HEK293 (cell line): ENCODE results near the gene DSG2.

Experiments
- CTCF ChIA-PET: fragments of 350-600 bp; formaldehyde crosslinking; extraction: SDS; loops from one replicate; lab custom pipeline; 2021; ENCODE audit warnings: antibody characterized with exemption; lab: Yijun Ruan, JAX
- POLR2A ChIA-PET: fragments of 300-600 bp; formaldehyde crosslinking; extraction: SDS; loops from one replicate; lab custom pipeline; 2020; ENCODE audit warnings: antibody characterized with exemption, inconsistent platforms; lab: Yijun Ruan, JAX
- H3K27ac ChIP-seq: fragments of 200-500 bp; sonication (Bioruptor generic); 2 replicates; pipeline ENCODE4 v1.5.1; 2014; ENCODE audit warnings: low read depth, low read length, control low read depth, inconsistent platforms; ENCODE audit errors: extremely low read depth
- H3K36me3 ChIP-seq, 2 experiments: fragments of 200-500 bp in 1 of 2; sonication (Bioruptor generic) in 1 of 2; 1 replicate in 1 of 2; 2 replicates in 1 of 2; pipeline ENCODE4 v1.5.1; 2014 to 2017; ENCODE audit warnings: inconsistent platforms in 2 of 2, low read length in 2 of 2; ENCODE audit not compliant: control insufficient read depth in 2 of 2, insufficient read depth in 1 of 2
- H3K4me1 ChIP-seq: fragments of 200-500 bp; sonication (Bioruptor generic); 2 replicates; pipeline ENCODE4 v1.5.1; 2014; ENCODE audit warnings: mild to moderate bottlenecking, low read length, inconsistent platforms; ENCODE audit not compliant: control insufficient read depth, insufficient read depth
- H3K4me3 ChIP-seq: 2 replicates; pipeline ENCODE4 v1.5.1; 2011; ENCODE audit warnings: low read depth, mild to moderate bottlenecking, control low read depth, low read length, moderate library complexity
- H3K9me3 ChIP-seq: fragments of 200-500 bp; sonication (Bioruptor generic); 2 replicates; pipeline ENCODE4 v1.5.1; 2014; ENCODE audit warnings: low read depth, low read length, inconsistent platforms; ENCODE audit not compliant: control insufficient read depth, insufficient read depth
- ATF2 ChIP-seq: fragments of 450-650 bp; formaldehyde crosslinking; IDR thresholded peaks from 2 replicates; pipeline ENCODE4 v1.5.1; 2016; ENCODE audit warnings: missing biosample characterization, missing genetic modification characterization, low read depth
- GLI2 ChIP-seq: fragments of 450-650 bp; formaldehyde crosslinking; IDR thresholded peaks from 2 replicates; pipeline ENCODE4; 2017; ENCODE audit warnings: missing biosample characterization, missing genetic modification characterization, low read depth, borderline replicate concordance
- KLF10 ChIP-seq: fragments of 450-650 bp; IDR thresholded peaks from 2 replicates; pipeline ENCODE4 v1.5.1; 2018; ENCODE audit warnings: missing biosample characterization, mild to moderate bottlenecking, missing genetic modification characterization
- KLF7 ChIP-seq: fragments of 450-650 bp; formaldehyde crosslinking; IDR thresholded peaks from 2 replicates; pipeline ENCODE4 v1.5.1; 2016; ENCODE audit warnings: missing biosample characterization, missing genetic modification characterization, borderline replicate concordance
- MZF1 ChIP-seq: fragments of 450-650 bp; formaldehyde crosslinking; IDR thresholded peaks from 2 replicates; pipeline ENCODE4 v1.5.1; 2017; ENCODE audit warnings: missing biosample characterization, missing genetic modification characterization, borderline replicate concordance
- OSR2 ChIP-seq: fragments of 450-650 bp; formaldehyde crosslinking; IDR thresholded peaks from 2 replicates; pipeline ENCODE4 v1.5.1; 2016; ENCODE audit warnings: missing biosample characterization, missing genetic modification characterization
- SALL2 ChIP-seq: fragments of 450-650 bp; formaldehyde crosslinking; IDR thresholded peaks from 2 replicates; pipeline ENCODE4 v1.5.0; 2017; ENCODE audit warnings: missing biosample characterization, mild to moderate bottlenecking, missing genetic modification characterization, borderline replicate concordance
- ZNF10 ChIP-seq: fragments of 450-650 bp; formaldehyde crosslinking; IDR thresholded peaks from 2 replicates; pipeline ENCODE4 v1.5.1; 2017; ENCODE audit warnings: missing biosample characterization, missing genetic modification characterization
- ZNF148 ChIP-seq: fragments of 450-650 bp; formaldehyde crosslinking; IDR thresholded peaks from 2 replicates; pipeline ENCODE4 v1.5.0; 2017; ENCODE audit warnings: missing biosample characterization, missing genetic modification characterization, borderline replicate concordance
- ZNF155 ChIP-seq: fragments of 450-650 bp; formaldehyde crosslinking; IDR thresholded peaks from 2 replicates; pipeline ENCODE4 v1.5.1; 2016; ENCODE audit warnings: missing biosample characterization, missing genetic modification characterization
- ZNF324 ChIP-seq: fragments of 450-650 bp; formaldehyde crosslinking; IDR thresholded peaks from 2 replicates; pipeline ENCODE4 v1.5.1; 2016; ENCODE audit warnings: missing biosample characterization, missing genetic modification characterization
- ZNF341 ChIP-seq: fragments of 450-650 bp; formaldehyde crosslinking; IDR thresholded peaks from 2 replicates; pipeline ENCODE4; 2016; ENCODE audit warnings: low read depth, missing biosample characterization, missing genetic modification characterization
- ZNF394 ChIP-seq: fragments of 450-650 bp; formaldehyde crosslinking; IDR thresholded peaks from 2 replicates; pipeline ENCODE4 v1.5.1; 2016; ENCODE audit warnings: missing biosample characterization, missing genetic modification characterization, mild to moderate bottlenecking, moderate library complexity, borderline replicate concordance
- ZNF423 ChIP-seq: fragments of 450-650 bp; formaldehyde crosslinking; IDR thresholded peaks from 2 replicates; pipeline ENCODE4 v1.5.1; 2016; ENCODE audit warnings: missing biosample characterization, missing genetic modification characterization
- ZNF449 ChIP-seq: fragments of 450-650 bp; formaldehyde crosslinking; IDR thresholded peaks from 2 replicates; pipeline ENCODE4 v1.5.1; 2017; ENCODE audit warnings: missing biosample characterization, mild to moderate bottlenecking, missing genetic modification characterization, moderate library complexity
- ZNF48 ChIP-seq: fragments of 450-650 bp; formaldehyde crosslinking; IDR thresholded peaks from 2 replicates; pipeline ENCODE4 v1.5.1; 2016; ENCODE audit warnings: missing biosample characterization, missing genetic modification characterization
- ZNF513 ChIP-seq: fragments of 450-650 bp; IDR thresholded peaks from 2 replicates; pipeline ENCODE4 v1.5.1; 2018; ENCODE audit warnings: missing biosample characterization, missing genetic modification characterization
- ZNF555 ChIP-seq: fragments of 450-650 bp; formaldehyde crosslinking; conservative IDR thresholded peaks from 2 replicates; pipeline ENCODE4 v1.5.1; 2017; ENCODE audit warnings: missing biosample characterization, mild to moderate bottlenecking, missing genetic modification characterization, inconsistent platforms
- ZNF571 ChIP-seq: fragments of 450-650 bp; formaldehyde crosslinking; IDR thresholded peaks from 2 replicates; pipeline ENCODE4 v1.5.0; 2017; ENCODE audit warnings: missing biosample characterization, missing genetic modification characterization
- ZNF580 ChIP-seq: fragments of 450-650 bp; formaldehyde crosslinking; IDR thresholded peaks from 2 replicates; pipeline ENCODE4 v1.5.1; 2016; ENCODE audit warnings: missing biosample characterization, missing genetic modification characterization
- ZNF621 ChIP-seq: fragments of 450-650 bp; formaldehyde crosslinking; IDR thresholded peaks from 2 replicates; pipeline ENCODE4 v1.5.1; 2017; ENCODE audit warnings: missing biosample characterization, missing genetic modification characterization
- ZNF626 ChIP-seq: fragments of 450-650 bp; sonication (Bioruptor Pico); formaldehyde crosslinking; IDR thresholded peaks from 2 replicates; pipeline ENCODE4 v1.5.1; 2018; ENCODE audit warnings: missing biosample characterization, missing genetic modification characterization, inconsistent platforms
- ZNF664 ChIP-seq: fragments of 450-650 bp; formaldehyde crosslinking; IDR thresholded peaks from 2 replicates; pipeline ENCODE4 v1.5.1; 2016; ENCODE audit warnings: missing biosample characterization, missing genetic modification characterization
- ZNF837 ChIP-seq: fragments of 450-650 bp; formaldehyde crosslinking; IDR thresholded peaks from 2 replicates; pipeline ENCODE4 v1.5.1; 2016; ENCODE audit warnings: missing biosample characterization, missing genetic modification characterization
- ZSCAN23 ChIP-seq: fragments of 450-650 bp; formaldehyde crosslinking; IDR thresholded peaks from 2 replicates; pipeline ENCODE4 v1.5.1; 2016; ENCODE audit warnings: missing biosample characterization, missing genetic modification characterization

DSG2 gene

GRCh38 chr18:31454066-31454708, 43.8 kb upstream of the DSG2 start (continued):
- TF ChIP-seq ZNF449 = no peak
- TF ChIP-seq, all 188 proteins: peak for 0

- POLR2A ChIA-PET = no interaction called here
- CTCF ChIA-PET = no interaction called here
- no peaks in the 10 kb centered on the region for H3K36me3 ChIP-seq
- TF ChIP-seq KLF10 (tag by site-specific recombination) (no peak), ZNF555 (tag by site-specific recombination) (no peak), ZNF10 (no peak), ZNF513 (tag by site-specific recombination) (no peak), OSR2 (tag by site-specific recombination) (no peak), KLF7 (no peak), ZNF48 (tag by site-specific recombination) (no peak), ZNF423 (no peak), ZNF394 (tag by site-specific recombination) (no peak), ZNF837 (tag by site-specific recombination) (no peak), ATF2 (no peak), ZNF621 (no peak), ZNF341 (tag by site-specific recombination) (no peak), ZNF571 (tag by site-specific recombination) (no peak)
- no peaks in the 10 kb centered on the region for H3K9me3 ChIP-seq
- no peaks in the 10 kb centered on the region for H3K4me1 ChIP-seq
- no peak overlapping the region for H3K27ac ChIP-seq
- H3K4me3 ChIP-seq = no peak overlapping the region
Observed at GRCh38 chr18:31469629-31470028, 28.3 kb upstream of the DSG2 start.

- Histone ChIP-seq H3K27ac (no peak overlapping the region), H3K4me3 (no peak overlapping the region), H3K36me3 (no peaks in the 10 kb centered on the region), H3K9me3 (no peaks in the 10 kb centered on the region), H3K4me1 (no peaks in the 10 kb centered on the region)
- CTCF ChIA-PET = interaction anchor here (0.7 to 1.1 kb wide), 2 partner anchors 16 to 54 kb away, joined by 3 read pairs; no protein-coding TSS in a partner anchor
- POLR2A ChIA-PET = no interaction called here
- TF ChIP-seq ZNF155 (tag by site-specific recombination) = no peak
- TF ChIP-seq ZNF148 (tag by site-specific recombination) = no peak
- TF ChIP-seq ZNF664 = no peak
- no peak for TF ChIP-seq ZNF626 (tag by site-specific recombination)
- TF ChIP-seq ZNF580 = no peak
- TF ChIP-seq ZNF555 (tag by site-specific recombination) = no peak
- TF ChIP-seq GLI2 (tag by site-specific recombination) = no peak
- no peak for TF ChIP-seq SALL2 (tag by site-specific recombination)
- no peak for TF ChIP-seq ZNF324
- TF ChIP-seq MZF1 (tag by site-specific recombination) = no peak
- TF ChIP-seq KLF7 = no peak
- TF ChIP-seq ZSCAN23 = no peak
Observed at GRCh38 chr18:31478688-31479087, 19.3 kb upstream of the DSG2 start.
